Measurements from ENCODE around the gene CDC42EP2.

CDC42EP2 gene

DNA sequence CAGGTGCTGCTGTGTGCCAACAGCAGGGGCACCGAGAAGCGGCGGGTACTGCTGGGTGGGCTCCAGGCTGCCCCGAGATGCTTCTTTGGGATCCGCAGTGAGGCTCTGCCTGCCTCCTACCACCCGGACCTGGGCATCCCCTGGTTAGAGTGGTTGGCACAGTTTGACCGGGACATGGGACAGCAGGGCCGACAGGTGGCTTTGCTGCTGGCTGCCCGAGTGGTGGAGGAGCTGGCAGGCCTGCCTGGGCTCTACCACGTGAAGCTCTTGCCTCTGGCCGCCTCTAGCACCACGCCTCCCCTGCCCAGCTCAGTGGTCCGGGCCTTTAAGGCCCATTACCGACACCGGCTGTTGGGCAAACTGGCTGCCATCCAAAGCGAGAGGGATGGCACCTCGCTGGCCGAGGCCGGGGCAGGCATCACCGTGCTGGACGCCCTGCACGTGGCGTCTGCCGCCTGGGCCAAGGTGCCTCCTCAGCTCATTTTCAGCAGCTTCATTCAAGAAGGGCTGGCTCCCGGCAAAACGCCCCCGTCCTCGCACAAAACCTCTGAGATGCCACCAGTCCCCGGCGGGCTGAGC is 41.8 kb downstream of the CDC42EP2 start:
- no peak for DNase-seq (ENCODE audit: low read depth in 2 of 2)

DNA sequence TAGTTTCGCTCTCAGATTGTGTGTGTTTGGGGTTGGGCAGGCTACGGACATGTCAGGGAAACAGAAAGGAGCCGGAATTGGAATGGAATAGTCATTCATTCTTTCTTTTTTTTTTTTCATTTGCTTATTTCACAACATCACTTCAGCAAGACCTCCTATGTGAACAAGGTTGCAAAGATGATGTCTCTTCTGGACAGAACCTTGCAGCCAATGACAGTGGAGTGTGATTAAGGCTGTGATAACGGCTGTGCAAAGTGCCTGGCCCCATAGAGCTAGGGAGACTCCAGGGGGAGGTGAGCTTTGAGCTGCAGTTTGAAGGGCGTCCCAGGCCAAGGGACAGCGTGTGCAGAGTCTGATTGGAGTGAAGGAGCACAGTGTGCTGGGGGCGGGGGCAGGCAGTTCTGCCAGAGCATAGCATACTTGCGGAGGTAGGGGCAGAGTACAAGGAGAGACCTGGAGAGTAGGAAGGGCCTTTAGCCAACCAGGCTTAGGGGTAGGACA is 43.2 kb downstream of the CDC42EP2 start:
- DNase-seq (ENCODE audit: low read depth in 2 of 2), result no peak

DNA sequence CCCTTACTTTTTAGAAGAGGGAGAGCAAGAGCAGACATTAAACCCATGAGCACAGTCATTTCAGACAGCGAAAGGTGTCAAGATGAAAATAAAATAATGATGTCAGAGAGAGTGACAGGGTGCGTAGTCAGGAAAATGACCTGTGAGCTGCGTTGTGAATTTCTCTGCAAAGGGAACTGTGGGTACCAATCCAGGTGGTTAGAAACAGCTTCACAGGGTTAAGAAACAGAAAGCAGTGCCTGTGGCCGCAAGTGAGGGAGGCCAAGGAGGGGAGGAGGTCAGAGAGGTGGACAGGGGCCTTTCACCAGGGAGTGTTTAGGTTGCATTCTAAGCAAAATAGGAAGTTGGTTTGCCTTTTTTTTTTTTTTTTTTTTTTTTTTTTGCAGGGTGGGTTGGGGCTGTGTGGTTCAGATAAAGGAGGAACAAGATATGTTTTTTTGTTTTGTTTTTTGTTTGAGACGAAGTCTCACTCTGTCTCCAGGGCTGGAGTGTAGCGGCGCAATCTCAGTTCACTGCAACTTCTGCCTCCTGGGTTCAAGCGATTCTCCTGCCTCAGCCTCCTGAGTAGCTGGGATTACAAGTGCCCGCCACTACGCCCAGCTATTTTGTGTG is 47.8 kb downstream of the CDC42EP2 start:
- no peak for DNase-seq (ENCODE audit: low read depth in 2 of 2)

DNA sequence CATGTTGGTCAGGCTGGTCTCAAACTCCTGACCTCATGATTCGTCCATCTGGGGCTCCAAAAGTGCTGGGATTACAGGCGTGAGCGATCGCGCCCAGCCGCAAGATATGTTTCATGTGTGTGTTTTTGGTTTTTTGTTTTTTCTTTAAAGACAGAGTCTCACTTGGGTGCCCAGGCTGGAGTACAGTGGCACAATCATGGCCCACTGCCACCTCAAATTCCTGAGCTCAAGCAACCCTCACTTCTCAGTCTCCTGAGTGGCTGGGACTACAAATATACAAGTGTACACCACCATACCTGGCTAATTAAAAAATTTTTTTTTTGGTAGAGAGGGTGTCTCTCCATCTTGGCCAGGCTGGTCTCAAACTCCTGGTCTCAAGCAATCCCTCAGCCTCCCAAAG is 48.3 kb downstream of the CDC42EP2 start:
- DNase-seq (ENCODE audit: low read depth in 2 of 2), result no peak

DNA sequence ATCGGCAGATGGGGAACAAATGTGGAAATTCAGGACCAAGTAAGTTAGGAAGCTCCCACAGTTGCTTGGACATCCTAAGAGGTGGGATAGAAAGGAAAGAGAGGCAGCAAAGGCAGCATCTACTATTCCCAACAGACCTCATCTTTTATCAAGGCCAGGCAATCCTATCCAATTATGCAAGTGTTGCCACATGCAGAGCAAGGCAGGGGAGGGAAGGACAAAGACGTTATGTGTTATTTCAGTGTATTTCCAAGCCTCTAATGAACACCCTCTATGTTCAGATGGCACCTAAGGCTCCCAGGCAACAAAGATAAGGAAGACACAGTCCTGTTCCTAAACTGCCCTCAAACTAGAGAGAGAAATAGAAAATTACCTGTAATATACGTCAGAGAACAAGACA is 49.1 kb downstream of the CDC42EP2 start:
- DNase-seq (ENCODE audit: low read depth in 2 of 2), result no peak

DNA sequence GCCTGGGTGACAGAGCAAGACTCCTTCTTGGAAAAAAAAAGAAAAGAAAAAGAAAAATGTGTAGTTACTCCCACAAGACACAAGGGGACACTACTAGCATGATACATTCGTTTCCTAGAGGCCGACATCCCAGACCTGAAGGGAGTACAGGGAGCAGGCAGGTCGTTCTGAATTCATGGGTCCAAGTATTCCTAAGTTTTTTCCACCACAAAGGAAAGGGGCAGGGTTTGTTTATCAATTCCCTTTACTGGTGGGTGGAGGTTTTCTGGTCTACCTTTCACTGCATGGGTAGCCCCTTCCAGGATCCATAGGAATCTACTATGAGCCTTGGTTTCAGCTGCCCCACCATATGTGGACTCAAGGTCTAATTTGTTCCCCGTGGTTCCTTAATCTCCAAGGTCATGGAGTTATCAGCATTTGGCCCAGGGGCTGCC is 51.7 kb downstream of the CDC42EP2 start:
- no peak for DNase-seq (ENCODE audit: low read depth in 2 of 2)

DNA sequence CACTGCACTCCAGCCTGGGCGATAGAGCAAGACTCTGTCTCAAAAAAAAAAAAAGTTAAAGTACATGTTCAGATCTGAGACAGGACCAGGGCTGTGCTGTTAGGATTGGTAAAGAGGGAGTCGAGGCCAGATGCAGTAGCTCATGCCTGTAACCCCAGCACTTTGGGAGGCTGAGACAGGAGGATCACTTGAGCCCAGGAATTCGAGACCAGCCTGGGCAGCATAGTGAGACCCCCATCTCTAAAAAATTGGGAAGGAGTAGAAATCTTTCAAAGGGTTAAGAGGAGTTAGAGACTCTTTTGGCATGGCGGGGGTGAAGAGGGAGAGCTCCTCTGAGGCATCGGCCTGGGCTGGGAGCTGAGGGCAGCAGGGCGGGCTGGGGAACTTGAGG is 56.0 kb downstream of the CDC42EP2 start:
- DNase-seq (ENCODE audit: low read depth in 2 of 2), result no peak
